ENCODE data around the gene PPY.
"Not testable (repeated sequence)": the region's sequence is repeated elsewhere in the genome, so short reads cannot be mapped to it uniquely, and the experiment has no call there.

Gene PPY

GRCh38 chr17:43979671-43980070 is 37.4 kb upstream of the PPY start:
- no peak for DNase-seq (ENCODE audit: insufficient read length, low spot score)
- no peak for FAIRE-seq
- TF ChIP-seq POLR2AphosphoS5 (IDR thresholded peaks at IDR 0.05; ENCODE audit: low read depth, low read length) (no peak), TAF1 (IDR thresholded peaks at IDR 0.05; ENCODE audit: low read depth, low read length) (no peak), PAX5 (IDR thresholded peaks at IDR 0.05; ENCODE audit: insufficient read depth, low read length, severe bottlenecking) (no peak), SPI1 (IDR thresholded peaks at IDR 0.05; ENCODE audit: low read depth, low read length) (no peak), POU2F2 (IDR thresholded peaks at IDR 0.05; ENCODE audit: low read depth, low read length) (no peak), POLR2A (IDR thresholded peaks at IDR 0.05; ENCODE audit: low read depth, low read length) (no peak)

- no peak for TF ChIP-seq POLR2A (IDR thresholded peaks at IDR 0.05; ENCODE audit: low read depth, low read length)
- no peak for TF ChIP-seq TAF1 (IDR thresholded peaks at IDR 0.05; ENCODE audit: low read depth, low read length)
- no peak for TF ChIP-seq SPI1 (IDR thresholded peaks at IDR 0.05; ENCODE audit: low read depth, low read length)
- TF ChIP-seq PAX5 (IDR thresholded peaks at IDR 0.05; ENCODE audit: insufficient read depth, low read length, severe bottlenecking): no peak
- TF ChIP-seq POU2F2 (IDR thresholded peaks at IDR 0.05; ENCODE audit: low read depth, low read length): no peak
- TF ChIP-seq POLR2AphosphoS5 (IDR thresholded peaks at IDR 0.05; ENCODE audit: low read depth, low read length): no peak
- FAIRE-seq (no peak), DNase-seq (ENCODE audit: insufficient read length, low spot score) (no peak)
Observed at GRCh38 chr17:43979011-43979410, 36.7 kb upstream of the PPY start.

- DNase-seq (ENCODE audit: insufficient read length, low spot score): no peak
- no peak for FAIRE-seq
- TF ChIP-seq PAX5 (IDR thresholded peaks at IDR 0.05; ENCODE audit: insufficient read depth, low read length, severe bottlenecking): no peak
- no peak for TF ChIP-seq SPI1 (IDR thresholded peaks at IDR 0.05; ENCODE audit: low read depth, low read length)
- TF ChIP-seq POU2F2 (IDR thresholded peaks at IDR 0.05; ENCODE audit: low read depth, low read length): no peak
- no peak for TF ChIP-seq POLR2AphosphoS5 (IDR thresholded peaks at IDR 0.05; ENCODE audit: low read depth, low read length)
- TF ChIP-seq POLR2A (IDR thresholded peaks at IDR 0.05; ENCODE audit: low read depth, low read length): no peak
- no peak for TF ChIP-seq TAF1 (IDR thresholded peaks at IDR 0.05; ENCODE audit: low read depth, low read length)
Observed at GRCh38 chr17:43978078-43978477, 35.8 kb upstream of the PPY start.

GRCh38 chr17:43976963-43977837 is 34.9 kb upstream of the PPY start:
- FAIRE-seq (no peak), DNase-seq (ENCODE audit: insufficient read length, low spot score) (no peak)
- TF ChIP-seq SPI1 (IDR thresholded peaks at IDR 0.05; ENCODE audit: low read depth, low read length): no peak

- TF ChIP-seq SPI1 (IDR thresholded peaks at IDR 0.05; ENCODE audit: low read depth, low read length): no peak
- TF ChIP-seq TAF1 (IDR thresholded peaks at IDR 0.05; ENCODE audit: low read depth, low read length): no peak
- no peak for TF ChIP-seq PAX5 (IDR thresholded peaks at IDR 0.05; ENCODE audit: insufficient read depth, low read length, severe bottlenecking)
- TF ChIP-seq POLR2AphosphoS5 (IDR thresholded peaks at IDR 0.05; ENCODE audit: low read depth, low read length): no peak
- TF ChIP-seq POU2F2 (IDR thresholded peaks at IDR 0.05; ENCODE audit: low read depth, low read length): no peak
- no peak for TF ChIP-seq POLR2A (IDR thresholded peaks at IDR 0.05; ENCODE audit: low read depth, low read length)
- DNase-seq (ENCODE audit: insufficient read length, low spot score): no peak
- no peak for FAIRE-seq
Observed at GRCh38 chr17:43975898-43976297, 33.6 kb upstream of the PPY start.

GRCh38 chr17:43974382-43975266 is 32.3 kb upstream of the PPY start:
- TF ChIP-seq TAF1 (IDR thresholded peaks at IDR 0.05; ENCODE audit: low read depth, low read length) (no peak), SPI1 (IDR thresholded peaks at IDR 0.05; ENCODE audit: low read depth, low read length) (no peak), PAX5 (IDR thresholded peaks at IDR 0.05; ENCODE audit: insufficient read depth, low read length, severe bottlenecking) (no peak), POLR2A (IDR thresholded peaks at IDR 0.05; ENCODE audit: low read depth, low read length) (no peak), POLR2AphosphoS5 (IDR thresholded peaks at IDR 0.05; ENCODE audit: low read depth, low read length) (no peak), POU2F2 (IDR thresholded peaks at IDR 0.05; ENCODE audit: low read depth, low read length) (no peak)
- FAIRE-seq: no peak

GRCh38 chr17:43972444-43973212 is 30.4 kb upstream of the PPY start:
- FAIRE-seq; DNase-seq (ENCODE audit: insufficient read length, low spot score): not testable (repeated sequence)

More at GRCh38 chr17:43974382-43975266, 32.3 kb upstream of the PPY start:
- DNase-seq (ENCODE audit: insufficient read length, low spot score): no peak

GRCh38 chr17:43971436-43971835 is 29.2 kb upstream of the PPY start:
- DNase-seq (ENCODE audit: insufficient read length, low spot score); FAIRE-seq: not testable (repeated sequence)

- TF ChIP-seq POLR2A (IDR thresholded peaks at IDR 0.05; ENCODE audit: low read depth, low read length): no peak
- TF ChIP-seq POLR2AphosphoS5 (IDR thresholded peaks at IDR 0.05; ENCODE audit: low read depth, low read length): no peak
- no peak for TF ChIP-seq PAX5 (IDR thresholded peaks at IDR 0.05; ENCODE audit: insufficient read depth, low read length, severe bottlenecking)
- TF ChIP-seq TAF1 (IDR thresholded peaks at IDR 0.05; ENCODE audit: low read depth, low read length): no peak
- TF ChIP-seq POU2F2 (IDR thresholded peaks at IDR 0.05; ENCODE audit: low read depth, low read length): no peak
- TF ChIP-seq SPI1 (IDR thresholded peaks at IDR 0.05; ENCODE audit: low read depth, low read length): no peak
- DNase-seq (ENCODE audit: insufficient read length, low spot score) (no peak), FAIRE-seq (no peak)
Observed at GRCh38 chr17:43970366-43970765, 28.1 kb upstream of the PPY start.
